Activated CD4-positive, alpha-beta memory T cell treated with anti-CD3 and anti-CD28 coated beads, Interleukin-2, amount 10 ng/mL, durations not matched to agents 7 days and 5 days (primary cell): Measurements from ENCODE around the gene RPS8. TPM values are rescaled to one million over a fixed set of nuclear protein-coding genes. Genes with fewer than 3 reads are reported as not detected.
A peak's percentile ranks its signal among the peaks of the same experiment; 100 is the strongest.
"Not testable (repeated sequence)": the region's sequence is repeated elsewhere in the genome, so short reads cannot be mapped to it uniquely, and the experiment has no call there.

Experiments used
- CTCF ChIA-PET: fragments of 350-600 bp; sonication (Branson Sonifier 250); formaldehyde crosslinking; loops from one replicate; lab custom pipeline; 2021; ENCODE audit warnings: antibody characterized with exemption, inconsistent platforms; lab: Charles Lee
- POLR2A ChIA-PET: fragments of 350-600 bp; sonication (Branson Sonifier 250); formaldehyde crosslinking; loops from one replicate; lab custom pipeline; 2021; ENCODE audit warnings: antibody characterized with exemption; lab: Charles Lee
- DNase-seq: peaks from one replicate; pipeline ENCODE4 v3.0.0-alpha.2; 2020
- H3K27ac Mint-ChIP-seq: one replicate; pipeline ENCODE4 v1.8.0; 2021; ENCODE audit warnings: mild to moderate bottlenecking, mixed read lengths
- H3K27me3 Mint-ChIP-seq: one replicate; pipeline ENCODE4 v1.8.0; 2021; ENCODE audit warnings: mixed read lengths
- H3K36me3 Mint-ChIP-seq: one replicate; pipeline ENCODE4 v1.8.0; 2021; ENCODE audit warnings: low read depth, mixed read lengths
- H3K4me1 Mint-ChIP-seq: one replicate; pipeline ENCODE4 v1.8.0; 2021; ENCODE audit warnings: mixed read lengths
- H3K4me3 Mint-ChIP-seq: one replicate; pipeline ENCODE4 v1.8.0; 2021; ENCODE audit warnings: mild to moderate bottlenecking, mixed read lengths
- H3K9me3 Mint-ChIP-seq: one replicate; pipeline ENCODE4 v1.8.0; 2021; ENCODE audit warnings: mixed read lengths
- total RNA-seq, 2 experiments: library from RNA; stranded (reverse); gene quantifications; one replicate each; pipeline ENCODE4 v1.2.3, GENCODE V29; 2021

The RPS8 gene
- total RNA-seq, 2 experiments from 2014 or later = 1,610 to 1,658 TPM

GRCh38 chr1:44797886-44798285, 22.5 kb downstream of the RPS8 start:
- H3K9me3 Mint-ChIP-seq, DNase-seq, H3K4me3 Mint-ChIP-seq, H3K27ac Mint-ChIP-seq, H3K27me3 Mint-ChIP-seq: not testable (repeated sequence)
- H3K4me1 Mint-ChIP-seq = peaks cover 29% of the 10 kb centered on the region
- CTCF ChIA-PET = interaction anchor here (2.7 to 6.4 kb wide), 3 partner anchors 11 to 22 kb away, joined by 11 to 76 read pairs (median 16); partner anchors contain the start of gene BTBD19
- POLR2A ChIA-PET = interaction anchor here (1.3 to 16.4 kb wide), 6 partner anchors 12 to 76 kb away, joined by 5 to 960 read pairs (median 18); partner anchors contain the start of gene RNU5D-1
- H3K36me3 Mint-ChIP-seq = peaks cover 20% of the 10 kb centered on the region

GRCh38 chr1:44798481-44799365, 23.4 kb downstream of the RPS8 start:
- H3K4me3 Mint-ChIP-seq = no peak overlapping the region
- peak overlapping the region; percentile 98 for H3K27ac Mint-ChIP-seq
- H3K36me3 Mint-ChIP-seq = peaks cover 28% of the 10 kb centered on the region
- ChIA-PET POLR2A (interaction anchor here (1.2 to 16.4 kb wide), 9 partner anchors 10 to 212 kb away, joined by 3 to 960 read pairs (median 19); partner anchors contain the start of genes BTBD19, EIF2B3, HECTD3 and RNU5D-1), CTCF (interaction anchor here (0.7 to 6.4 kb wide), 8 partner anchors 10 to 213 kb away, joined by 3 to 76 read pairs (median 8); partner anchors contain the start of genes BTBD19, HECTD3 and UROD)
- no peaks in the 10 kb centered on the region for H3K9me3 Mint-ChIP-seq
- H3K27me3 Mint-ChIP-seq = no peaks in the 10 kb centered on the region
- DNase-seq = no peak
- H3K4me1 Mint-ChIP-seq = peaks cover 36% of the 10 kb centered on the region

DNA sequence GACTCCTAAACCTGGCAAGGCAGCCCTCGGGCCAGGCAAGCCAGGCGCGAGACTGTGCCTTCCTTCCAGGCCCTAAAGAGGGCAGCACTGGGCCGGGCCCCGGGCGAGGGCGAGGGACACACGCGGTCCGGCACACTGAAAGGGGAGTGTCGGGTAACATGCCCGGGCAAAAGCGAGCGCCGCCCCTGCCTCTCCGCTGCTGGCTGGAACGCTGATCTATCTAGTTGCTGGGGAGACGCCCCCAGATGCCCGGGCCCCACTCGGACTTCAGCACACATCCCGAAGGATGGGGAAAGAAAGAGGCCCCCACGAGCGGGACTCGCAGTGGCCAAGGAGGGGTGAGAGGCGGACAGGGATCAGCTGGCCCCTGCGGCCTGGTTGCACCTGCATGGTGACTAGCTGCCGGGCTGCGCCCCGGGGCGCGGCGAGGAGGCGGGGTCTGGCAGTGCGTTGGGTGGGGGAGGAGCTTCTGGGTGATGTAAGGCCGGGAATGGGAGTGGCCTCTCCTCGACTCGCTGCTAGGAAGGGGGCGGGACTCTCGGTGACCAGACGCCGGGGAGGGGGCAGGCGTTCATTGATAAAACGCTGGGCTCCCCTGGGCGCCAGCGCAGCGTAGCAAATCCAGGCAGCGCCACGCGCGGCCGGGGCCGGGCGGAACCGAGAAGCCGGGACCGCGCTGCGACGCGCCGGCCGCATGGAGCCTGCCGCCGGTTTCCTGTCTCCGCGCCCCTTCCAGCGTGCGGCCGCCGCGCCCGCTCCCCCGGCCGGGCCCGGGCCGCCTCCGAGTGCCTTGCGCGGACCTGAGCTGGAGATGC, 24.6 kb downstream of the RPS8 start, which contains the start of gene PLK3:
PLK3 (plus strand) TSS at position 608 of the 815 bp plus-strand sequence; CDS start at position 695, 87 bp downstream.
- Mint-ChIP-seq H3K4me3 (peak within 1 kb of the TSS; percentile 90), H3K4me1 (peaks cover 47% of the 10 kb centered on the region), H3K36me3 (peaks cover 40% of the 10 kb centered on the region), H3K9me3 (no peaks in the 10 kb centered on the region), H3K27ac (peak within 1 kb of the TSS; percentile 98), H3K27me3 (no peaks in the 10 kb centered on the region)
- DNase-seq = peak; percentile 98
- CTCF ChIA-PET = interaction anchor here (0.6 to 6.4 kb wide), 24 partner anchors 10 to 1503 kb away, joined by 3 to 76 read pairs (median 4); partner anchors contain the start of genes BEST4, BTBD19, HECTD3 and LRRC41
- POLR2A ChIA-PET = interaction anchor here (0.7 to 16.4 kb wide), 25 partner anchors 10 to 700 kb away, joined by 3 to 960 read pairs (median 4); partner anchors contain the start of genes BTBD19, CCDC163, EIF2B3 and HECTD3

GRCh38 chr1:44801491-44802305, 26.4 kb downstream of the RPS8 start:
- POLR2A ChIA-PET = interaction anchor here (0.6 to 16.4 kb wide), 16 partner anchors 8 to 538 kb away, joined by 3 to 960 read pairs (median 14); partner anchors contain the start of genes BTBD19, EIF2B3, HECTD3 and MUTYH
- Mint-ChIP-seq H3K36me3 (peaks cover 52% of the 10 kb centered on the region), H3K4me1 (peaks cover 59% of the 10 kb centered on the region)

GRCh38 chr1:44802306-44803061, 27.1 kb downstream of the RPS8 start:
- no peaks in the 10 kb centered on the region for H3K27me3 Mint-ChIP-seq
- ChIA-PET CTCF (interaction anchor here (0.6 to 6.4 kb wide), 2 partner anchors 17 to 546 kb away, joined by 5 to 76 read pairs; no protein-coding TSS in a partner anchor), POLR2A (interaction anchor here (0.6 to 16.4 kb wide), 8 partner anchors 9 to 184 kb away, joined by 3 to 960 read pairs (median 32); partner anchors contain the start of genes BTBD19, EIF2B3, RNU5D-1 and RPS8)
- no peak for DNase-seq
- H3K27ac Mint-ChIP-seq = peak overlapping the region; percentile 96
- H3K9me3 Mint-ChIP-seq = no peaks in the 10 kb centered on the region
- peaks cover 58% of the 10 kb centered on the region for H3K36me3 Mint-ChIP-seq
- H3K4me3 Mint-ChIP-seq = peak overlapping the region; percentile 90
- peaks cover 67% of the 10 kb centered on the region for H3K4me1 Mint-ChIP-seq

More at GRCh38 chr1:44801491-44802305, 26.4 kb downstream of the RPS8 start:
- CTCF ChIA-PET = interaction anchor here (0.6 to 6.4 kb wide), 7 partner anchors 8 to 547 kb away, joined by 5 to 76 read pairs (median 16); partner anchors contain the start of genes BEST4 and BTBD19
- Mint-ChIP-seq H3K27ac (peak overlapping the region; percentile 96), H3K27me3 (no peaks in the 10 kb centered on the region), H3K4me3 (peak overlapping the region; percentile 90), H3K9me3 (no peaks in the 10 kb centered on the region)
- no peak for DNase-seq

DNA sequence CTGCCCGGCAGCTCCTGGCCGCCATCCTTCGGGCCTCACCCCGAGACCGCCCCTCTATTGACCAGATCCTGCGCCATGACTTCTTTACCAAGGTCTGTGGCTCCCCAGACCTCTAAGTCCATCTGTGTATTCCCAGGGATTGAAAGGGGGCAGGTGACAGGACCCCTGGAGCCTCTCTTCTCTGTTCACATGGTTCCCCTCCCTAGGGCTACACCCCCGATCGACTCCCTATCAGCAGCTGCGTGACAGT, 27.6 kb downstream of the RPS8 start:
- DNase-seq = no peak
- Mint-ChIP-seq H3K9me3 (no peaks in the 10 kb centered on the region), H3K27me3 (no peaks in the 10 kb centered on the region), H3K4me3 (peak overlapping the region; percentile 90), H3K36me3 (peaks cover 58% of the 10 kb centered on the region), H3K27ac (peak overlapping the region; percentile 58), H3K4me1 (peaks cover 72% of the 10 kb centered on the region)
- CTCF ChIA-PET = no interaction called here
- POLR2A ChIA-PET = interaction anchor here (0.6 to 16.4 kb wide), 6 partner anchors 8 to 81 kb away, joined by 3 to 960 read pairs (median 54); partner anchors contain the start of genes BTBD19, RNU5D-1 and RPS8

DNA sequence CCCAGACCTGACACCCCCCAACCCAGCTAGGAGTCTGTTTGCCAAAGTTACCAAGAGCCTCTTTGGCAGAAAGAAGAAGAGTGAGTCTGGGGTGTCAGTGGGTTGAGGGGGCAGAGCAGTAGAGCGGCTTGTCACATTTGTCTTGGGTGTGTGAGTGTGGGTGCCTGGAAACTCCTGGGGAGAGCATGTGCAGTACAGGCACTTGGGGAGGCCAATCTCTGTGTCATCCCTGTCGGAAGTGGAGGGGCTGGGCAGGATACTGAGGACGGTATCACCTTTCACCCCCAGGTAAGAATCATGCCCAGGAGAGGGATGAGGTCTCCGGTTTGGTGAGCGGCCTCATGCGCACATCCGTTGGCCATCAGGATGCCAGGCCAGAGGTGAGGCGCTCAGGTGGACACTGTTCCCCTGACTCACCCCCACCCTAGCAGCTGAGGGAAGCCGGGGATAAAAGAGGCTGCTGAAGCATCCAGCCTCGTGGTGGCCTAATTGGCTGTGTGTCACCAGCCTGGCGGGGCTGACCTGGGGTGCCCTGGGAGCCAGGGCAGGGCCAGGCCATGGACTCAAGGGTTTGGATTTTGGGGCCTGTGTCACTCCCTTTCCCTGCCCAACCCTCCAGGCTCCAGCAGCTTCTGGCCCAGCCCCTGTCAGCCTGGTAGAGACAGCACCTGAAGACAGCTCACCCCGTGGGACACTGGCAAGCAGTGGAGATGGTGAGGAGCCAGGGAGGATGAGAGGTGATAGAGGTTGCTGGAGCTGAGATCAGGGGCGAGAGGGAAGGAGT, 28.2 kb downstream of the RPS8 start:
- peak overlapping the region; percentile 90 for H3K4me3 Mint-ChIP-seq
- ChIA-PET POLR2A (interaction anchor here (0.6 to 16.4 kb wide), 5 partner anchors 8 to 73 kb away, joined by 3 to 960 read pairs (median 63); partner anchors contain the start of genes BTBD19, RNU5D-1 and RPS8), CTCF (no interaction called here)
- peaks cover 72% of the 10 kb centered on the region for H3K4me1 Mint-ChIP-seq
- H3K27ac Mint-ChIP-seq = peak overlapping the region; percentile 58
- H3K27me3 Mint-ChIP-seq = no peaks in the 10 kb centered on the region
- no peaks in the 10 kb centered on the region for H3K9me3 Mint-ChIP-seq
- no peak for DNase-seq
- peaks cover 58% of the 10 kb centered on the region for H3K36me3 Mint-ChIP-seq

DNA sequence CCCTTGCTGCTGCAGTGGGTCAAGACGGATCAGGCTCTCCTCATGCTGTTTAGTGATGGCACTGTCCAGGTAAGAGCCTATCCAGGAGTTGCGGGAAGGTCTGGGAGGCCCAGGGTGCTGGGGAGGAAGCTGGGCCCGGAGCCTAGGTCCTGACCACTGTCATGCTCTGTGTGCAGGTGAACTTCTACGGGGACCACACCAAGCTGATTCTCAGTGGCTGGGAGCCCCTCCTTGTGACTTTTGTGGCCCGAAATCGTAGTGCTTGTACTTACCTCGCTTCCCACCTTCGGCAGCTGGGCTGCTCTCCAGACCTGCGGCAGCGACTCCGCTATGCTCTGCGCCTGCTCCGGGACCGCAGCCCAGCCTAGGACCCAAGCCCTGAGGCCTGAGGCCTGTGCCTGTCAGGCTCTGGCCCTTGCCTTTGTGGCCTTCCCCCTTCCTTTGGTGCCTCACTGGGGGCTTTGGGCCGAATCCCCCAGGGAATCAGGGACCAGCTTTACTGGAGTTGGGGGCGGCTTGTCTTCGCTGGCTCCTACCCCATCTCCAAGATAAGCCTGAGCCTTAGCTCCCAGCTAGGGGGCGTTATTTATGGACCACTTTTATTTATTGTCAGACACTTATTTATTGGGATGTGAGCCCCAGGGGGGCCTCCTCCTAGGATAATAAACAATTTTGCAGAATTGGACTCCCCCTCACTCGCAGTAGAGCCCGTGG, 30.1 kb downstream of the RPS8 start:
- no peak overlapping the region for H3K4me3 Mint-ChIP-seq

GRCh38 chr1:44806025-44806703, 30.8 kb downstream of the RPS8 start:
- DNase-seq = no peak
- CTCF ChIA-PET = interaction anchor here (0.9 to 7.3 kb wide), 3 partner anchors 14 to 75 kb away, joined by 3 to 66 read pairs (median 3); partner anchors contain the start of gene RNU5D-1
- H3K27me3 Mint-ChIP-seq = no peaks in the 10 kb centered on the region
- H3K4me1 Mint-ChIP-seq = peaks cover 87% of the 10 kb centered on the region
- no peak overlapping the region for H3K4me3 Mint-ChIP-seq
- H3K9me3 Mint-ChIP-seq = no peaks in the 10 kb centered on the region
- H3K36me3 Mint-ChIP-seq = peaks cover 65% of the 10 kb centered on the region
- H3K27ac Mint-ChIP-seq = peak overlapping the region; percentile 98
- POLR2A ChIA-PET = interaction anchor here (0.9 to 16.4 kb wide), 11 partner anchors 8 to 534 kb away, joined by 3 to 960 read pairs (median 23); partner anchors contain the start of genes BEST4, MUTYH, RNU5D-1 and RPS8

More for the DNA sequence above, 30.1 kb downstream of the RPS8 start:
- no peaks in the 10 kb centered on the region for H3K27me3 Mint-ChIP-seq
- H3K4me1 Mint-ChIP-seq = peaks cover 82% of the 10 kb centered on the region
- ChIA-PET POLR2A (interaction anchor here (0.9 to 16.4 kb wide), 7 partner anchors 8 to 207 kb away, joined by 4 to 960 read pairs (median 23); partner anchors contain the start of genes RNU5D-1, RPS8 and UROD), CTCF (interaction anchor here (0.9 to 7.3 kb wide), 3 partner anchors 12 to 20 kb away, joined by 3 to 66 read pairs (median 3); no protein-coding TSS in a partner anchor)
- H3K36me3 Mint-ChIP-seq = peaks cover 65% of the 10 kb centered on the region
- no peaks in the 10 kb centered on the region for H3K9me3 Mint-ChIP-seq
- peak overlapping the region; percentile 74 for H3K27ac Mint-ChIP-seq
- DNase-seq = no peak
